SK-N-MC (cell line): Measurements from ENCODE around the gene PTPRM.

Experiments used
- DNase-seq: peaks from one replicate; pipeline ENCODE4 v3.0.0-alpha.2; 2011; ENCODE audit warnings: low read depth, low spot score
- H3K27ac ChIP-seq: fragments of 200-600 bp; sonication (generic); 2 replicates; pipeline ENCODE4 v1.5.1; 2016; ENCODE audit warnings: mixed run types
- H3K36me3 ChIP-seq: fragments of 200-600 bp; sonication (generic); 2 replicates; pipeline ENCODE4 v1.6.1; 2017; ENCODE audit warnings: antibody characterized with exemption, low read length, mixed read lengths; ENCODE audit not compliant: insufficient read depth
- H3K4me3 ChIP-seq: fragments of 200-600 bp; sonication (generic); 2 replicates; pipeline ENCODE4 v1.5.1; 2016
- H3K9ac ChIP-seq: fragments of 200-600 bp; sonication (generic); 2 replicates; pipeline ENCODE4 v1.8.0; 2017; ENCODE audit warnings: mixed run types, mixed read lengths; ENCODE audit not compliant: insufficient read length
- H3K9me3 ChIP-seq: fragments of 200-600 bp; sonication (generic); 2 replicates; pipeline ENCODE4 v1.6.1; 2017; ENCODE audit warnings: low read depth, mild to moderate bottlenecking, antibody characterized with exemption, low read length, moderate library complexity, mixed read lengths
- EZH2 ChIP-seq: fragments of 200-600 bp; sonication (generic); IDR thresholded peaks from one replicate; pipeline ENCODE4 v1.6.1; 2017; ENCODE audit warnings: antibody characterized with exemption
- FOXP2 ChIP-seq: optimal IDR thresholded peaks from 2 replicates; pipeline ENCODE3; 2011; ENCODE audit warnings: mild to moderate bottlenecking, moderate library complexity; ENCODE audit not compliant: insufficient read depth; ENCODE audit errors: extremely low read length, control extremely low read depth
- POLR2AphosphoS5 ChIP-seq: IDR thresholded peaks from 2 replicates; pipeline ENCODE4 v1.6.1; 2012; ENCODE audit warnings: mild to moderate bottlenecking, low read depth, low read length, borderline replicate concordance

Gene PTPRM

GRCh38 chr18:8359481-8359880 is 792.4 kb downstream of the PTPRM start:
- H3K36me3 ChIP-seq: no peaks in the 10 kb centered on the region
- no peak for DNase-seq
- no peak overlapping the region for H3K4me3 ChIP-seq
- no peak overlapping the region for H3K27ac ChIP-seq
- TF ChIP-seq POLR2AphosphoS5 (no peak), EZH2 (no peak), FOXP2 (no peak)
- no peaks in the 10 kb centered on the region for H3K9me3 ChIP-seq
- H3K9ac ChIP-seq: no peak overlapping the region

GRCh38 chr18:8361941-8362471 is 794.9 kb downstream of the PTPRM start:
- Histone ChIP-seq H3K9me3 (no peaks in the 10 kb centered on the region), H3K9ac (no peak overlapping the region), H3K36me3 (no peaks in the 10 kb centered on the region), H3K4me3 (no peak overlapping the region), H3K27ac (no peak overlapping the region)
- no peak for DNase-seq
- TF ChIP-seq EZH2: no peak
- no peak for TF ChIP-seq POLR2AphosphoS5
- TF ChIP-seq FOXP2: no peak

- no peak for TF ChIP-seq POLR2AphosphoS5
- no peak for TF ChIP-seq EZH2
- no peak for TF ChIP-seq FOXP2
- Histone ChIP-seq H3K27ac (no peak overlapping the region), H3K36me3 (no peaks in the 10 kb centered on the region), H3K4me3 (no peak overlapping the region), H3K9ac (no peak overlapping the region), H3K9me3 (no peaks in the 10 kb centered on the region)
- no peak for DNase-seq
Measured at GRCh38 chr18:8362863-8363262, 795.7 kb downstream of the PTPRM start.

GRCh38 chr18:8364385-8364784 is 797.3 kb downstream of the PTPRM start:
- H3K9ac ChIP-seq: no peak overlapping the region
- TF ChIP-seq POLR2AphosphoS5: no peak
- H3K9me3 ChIP-seq: no peaks in the 10 kb centered on the region
- no peaks in the 10 kb centered on the region for H3K36me3 ChIP-seq
- H3K27ac ChIP-seq: no peak overlapping the region
- no peak for DNase-seq
- H3K4me3 ChIP-seq: no peak overlapping the region

- Histone ChIP-seq H3K27ac (no peak overlapping the region), H3K4me3 (no peak overlapping the region), H3K9ac (no peak overlapping the region), H3K9me3 (no peaks in the 10 kb centered on the region), H3K36me3 (no peaks in the 10 kb centered on the region)
- DNase-seq: no peak
- TF ChIP-seq FOXP2: no peak
- TF ChIP-seq POLR2AphosphoS5: no peak
- no peak for TF ChIP-seq EZH2
Measured at GRCh38 chr18:8365006-8365405, 797.9 kb downstream of the PTPRM start.

- Histone ChIP-seq H3K36me3 (no peaks in the 10 kb centered on the region), H3K9ac (no peak overlapping the region), H3K27ac (no peak overlapping the region), H3K4me3 (no peak overlapping the region), H3K9me3 (no peaks in the 10 kb centered on the region)
- TF ChIP-seq EZH2 (no peak), POLR2AphosphoS5 (no peak), FOXP2 (no peak)
- DNase-seq: no peak
Measured at GRCh38 chr18:8365528-8365927, 798.4 kb downstream of the PTPRM start.

GRCh38 chr18:8366070-8366469 is 799.0 kb downstream of the PTPRM start:
- Histone ChIP-seq H3K4me3 (no peak overlapping the region), H3K27ac (no peak overlapping the region), H3K9me3 (no peaks in the 10 kb centered on the region), H3K9ac (no peak overlapping the region), H3K36me3 (no peaks in the 10 kb centered on the region)
- DNase-seq: no peak
- TF ChIP-seq FOXP2: no peak
- TF ChIP-seq POLR2AphosphoS5: no peak
- TF ChIP-seq EZH2: no peak

- Histone ChIP-seq H3K9ac (no peak overlapping the region), H3K9me3 (no peaks in the 10 kb centered on the region), H3K4me3 (no peak overlapping the region), H3K27ac (no peak overlapping the region), H3K36me3 (no peaks in the 10 kb centered on the region)
- TF ChIP-seq FOXP2 (no peak), EZH2 (no peak), POLR2AphosphoS5 (no peak)
- no peak for DNase-seq
Measured at GRCh38 chr18:8366656-8367055, 799.5 kb downstream of the PTPRM start.

GRCh38 chr18:8367217-8367988 is 800.3 kb downstream of the PTPRM start:
- no peak overlapping the region for H3K9ac ChIP-seq
- no peak overlapping the region for H3K4me3 ChIP-seq
- H3K27ac ChIP-seq: no peak overlapping the region

More at GRCh38 chr18:8367217-8367988, 800.3 kb downstream of the PTPRM start:
- no peak for DNase-seq
- TF ChIP-seq POLR2AphosphoS5: no peak
- no peak for TF ChIP-seq FOXP2
- TF ChIP-seq EZH2: no peak
- Histone ChIP-seq H3K9me3 (no peaks in the 10 kb centered on the region), H3K36me3 (no peaks in the 10 kb centered on the region)
